Ishikawa (cell line): ENCODE results near the gene USP47.

Experiments
- CEBPB ChIP-seq: IDR thresholded peaks from 2 replicates; pipeline ENCODE4 v1.6.1; 2012
- EP300 ChIP-seq: IDR thresholded peaks from 2 replicates; pipeline ENCODE4 v1.6.1; 2012; ENCODE audit warnings: borderline replicate concordance
- FOXM1 ChIP-seq: IDR thresholded peaks from 2 replicates; pipeline ENCODE4 v1.6.1; 2012; ENCODE audit warnings: low read depth, borderline replicate concordance
- NFIC ChIP-seq: IDR thresholded peaks from 2 replicates; pipeline ENCODE4 v1.6.1; 2012
- RAD21 ChIP-seq: IDR thresholded peaks from 2 replicates; pipeline ENCODE4 v1.6.1; 2012; ENCODE audit warnings: low read depth
- TAF1 ChIP-seq: IDR thresholded peaks from 2 replicates; pipeline ENCODE4 v1.6.1; 2012; ENCODE audit warnings: low read depth, mild to moderate bottlenecking
- TEAD4 ChIP-seq: IDR thresholded peaks from 2 replicates; pipeline ENCODE4 v1.6.1; 2012
- YY1 ChIP-seq: IDR thresholded peaks from 2 replicates; pipeline ENCODE4 v1.6.1; 2012; ENCODE audit warnings: low read depth
- TF ChIP-seq, protein P1 (sequence below): IDR thresholded peaks from 2 replicates; pipeline ENCODE4 v1.6.1; 2012; ENCODE audit warnings: low read depth, mild to moderate bottlenecking
- TF ChIP-seq, protein P2 (sequence below): IDR thresholded peaks from 2 replicates; pipeline ENCODE4 v1.6.1; 2012
- TF ChIP-seq, protein P3 (sequence below): IDR thresholded peaks from 2 replicates; pipeline ENCODE4 v1.6.1; 2012

DNA sequence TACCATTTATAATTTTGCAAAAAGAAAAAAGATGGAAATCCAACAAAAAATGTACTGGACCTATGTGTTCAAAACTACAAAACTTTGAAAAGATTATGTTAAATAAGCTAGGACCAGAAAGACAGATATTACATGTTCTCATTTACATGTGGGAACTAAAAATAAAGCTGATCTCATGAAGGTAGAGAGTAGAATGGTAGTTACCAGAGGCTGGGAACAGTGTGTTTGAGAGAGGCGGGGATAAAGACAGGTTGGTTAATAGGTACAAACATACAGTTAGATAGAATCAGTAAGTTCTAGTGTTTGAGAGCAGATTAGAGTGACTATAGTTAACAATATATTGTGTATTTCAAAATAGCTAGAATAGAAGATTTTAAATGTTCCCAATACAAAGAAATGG, 71.6 kb downstream of the USP47 start:
- no peak for TF ChIP-seq EP300
- TF ChIP-seq, protein P1, sequence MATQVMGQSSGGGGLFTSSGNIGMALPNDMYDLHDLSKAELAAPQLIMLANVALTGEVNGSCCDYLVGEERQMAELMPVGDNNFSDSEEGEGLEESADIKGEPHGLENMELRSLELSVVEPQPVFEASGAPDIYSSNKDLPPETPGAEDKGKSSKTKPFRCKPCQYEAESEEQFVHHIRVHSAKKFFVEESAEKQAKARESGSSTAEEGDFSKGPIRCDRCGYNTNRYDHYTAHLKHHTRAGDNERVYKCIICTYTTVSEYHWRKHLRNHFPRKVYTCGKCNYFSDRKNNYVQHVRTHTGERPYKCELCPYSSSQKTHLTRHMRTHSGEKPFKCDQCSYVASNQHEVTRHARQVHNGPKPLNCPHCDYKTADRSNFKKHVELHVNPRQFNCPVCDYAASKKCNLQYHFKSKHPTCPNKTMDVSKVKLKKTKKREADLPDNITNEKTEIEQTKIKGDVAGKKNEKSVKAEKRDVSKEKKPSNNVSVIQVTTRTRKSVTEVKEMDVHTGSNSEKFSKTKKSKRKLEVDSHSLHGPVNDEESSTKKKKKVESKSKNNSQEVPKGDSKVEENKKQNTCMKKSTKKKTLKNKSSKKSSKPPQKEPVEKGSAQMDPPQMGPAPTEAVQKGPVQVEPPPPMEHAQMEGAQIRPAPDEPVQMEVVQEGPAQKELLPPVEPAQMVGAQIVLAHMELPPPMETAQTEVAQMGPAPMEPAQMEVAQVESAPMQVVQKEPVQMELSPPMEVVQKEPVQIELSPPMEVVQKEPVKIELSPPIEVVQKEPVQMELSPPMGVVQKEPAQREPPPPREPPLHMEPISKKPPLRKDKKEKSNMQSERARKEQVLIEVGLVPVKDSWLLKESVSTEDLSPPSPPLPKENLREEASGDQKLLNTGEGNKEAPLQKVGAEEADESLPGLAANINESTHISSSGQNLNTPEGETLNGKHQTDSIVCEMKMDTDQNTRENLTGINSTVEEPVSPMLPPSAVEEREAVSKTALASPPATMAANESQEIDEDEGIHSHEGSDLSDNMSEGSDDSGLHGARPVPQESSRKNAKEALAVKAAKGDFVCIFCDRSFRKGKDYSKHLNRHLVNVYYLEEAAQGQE = no peak
- no peak for TF ChIP-seq NFIC
- TF ChIP-seq FOXM1 = no peak
- TF ChIP-seq TAF1 = no peak
- TF ChIP-seq, protein P2, sequence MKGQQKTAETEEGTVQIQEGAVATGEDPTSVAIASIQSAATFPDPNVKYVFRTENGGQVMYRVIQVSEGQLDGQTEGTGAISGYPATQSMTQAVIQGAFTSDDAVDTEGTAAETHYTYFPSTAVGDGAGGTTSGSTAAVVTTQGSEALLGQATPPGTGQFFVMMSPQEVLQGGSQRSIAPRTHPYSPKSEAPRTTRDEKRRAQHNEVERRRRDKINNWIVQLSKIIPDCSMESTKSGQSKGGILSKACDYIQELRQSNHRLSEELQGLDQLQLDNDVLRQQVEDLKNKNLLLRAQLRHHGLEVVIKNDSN = no peak
- no peak for TF ChIP-seq YY1
- TF ChIP-seq RAD21 = no peak
- TF ChIP-seq TEAD4 = no peak
- no peak for TF ChIP-seq CEBPB
- TF ChIP-seq, protein P3, sequence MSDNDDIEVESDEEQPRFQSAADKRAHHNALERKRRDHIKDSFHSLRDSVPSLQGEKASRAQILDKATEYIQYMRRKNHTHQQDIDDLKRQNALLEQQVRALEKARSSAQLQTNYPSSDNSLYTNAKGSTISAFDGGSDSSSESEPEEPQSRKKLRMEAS = no peak
